Measurements from ENCODE around the gene RANBP10. TPM values are rescaled to one million over a fixed set of nuclear protein-coding genes. Genes with fewer than 3 reads are reported as not detected.

RANBP10 gene
- total RNA-seq, 1 experiment from 2014 or later: 15.6 TPM

DNA sequence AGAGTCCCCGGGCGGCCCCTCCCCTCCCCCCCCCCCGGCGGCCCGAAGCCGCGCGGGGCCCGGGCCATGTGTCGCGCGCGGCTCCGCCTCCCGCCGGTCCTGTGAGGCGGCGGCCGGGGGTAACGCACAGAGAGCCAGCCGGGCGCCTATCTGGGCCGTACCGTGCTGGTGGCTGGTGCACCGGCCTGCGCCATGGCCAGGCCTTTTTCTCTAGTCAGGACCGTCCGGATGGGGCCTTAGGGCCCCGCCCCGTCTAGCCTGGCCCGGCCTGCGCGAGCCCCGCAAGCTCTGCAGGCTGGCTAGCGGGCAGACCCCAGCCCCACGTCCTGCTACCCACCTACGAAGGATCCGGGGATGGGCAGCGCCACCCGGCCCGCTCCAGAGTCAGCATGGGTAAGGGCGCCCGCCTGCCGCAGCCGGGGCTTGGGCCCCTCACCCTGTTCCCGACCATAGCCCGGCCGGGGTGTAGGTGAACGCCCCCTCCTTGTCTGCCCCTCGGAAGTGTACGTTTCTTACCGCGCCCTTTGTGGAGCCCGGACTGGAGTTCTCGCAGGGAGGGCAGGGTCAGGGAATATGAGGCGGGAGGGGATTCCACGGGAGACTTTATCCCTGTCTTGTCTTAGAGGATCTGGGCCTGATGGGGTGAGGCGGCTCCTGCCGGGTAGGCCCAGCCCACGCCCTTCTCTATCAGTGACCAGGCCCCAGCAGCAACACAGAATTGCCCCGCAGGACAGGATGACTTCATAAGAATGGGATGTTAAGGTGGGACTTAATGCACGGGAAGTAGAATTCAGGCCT is 40.9 kb upstream of the RANBP10 start, which contains the start of gene CENPT:
Gene CENPT (minus strand): TSS at position 630 of the 798 bp plus-strand sequence. CDS start 13,834 bp downstream, outside the sequence.
- no peak within 1 kb of the TSS for H2BK15ac ChIP-seq (ENCODE audit: low read depth, low read length)
- H3K14ac ChIP-seq (ENCODE audit: insufficient read depth, low read length): peak within 1 kb of the TSS; percentile 33
- Mint-ChIP-seq H3K27me3 (ENCODE audit: low read depth) (no peaks in the 10 kb centered on the region), H3K4me1 (peaks cover 40 to 44% of the 10 kb centered on the region in 2 experiments), H3K36me3 (ENCODE audit: insufficient read depth in 1 of 3, low read depth in 3 of 3) (peaks cover 11 to 25% (median 16%) of the 10 kb centered on the region in 3 experiments), H3K4me3 (peak within 1 kb of the TSS; percentile 94 to 98), H3K9me3 (peaks cover 0 to 2% of the 10 kb centered on the region in 2 experiments; a peak in 1 of 5 replicates), H3K27ac (peak within 1 kb of the TSS; percentile 83 to 95 (median 93); a peak in 6 of 7 replicates)
- no peak within 1 kb of the TSS for H4K5ac ChIP-seq (ENCODE audit: insufficient read length, low read depth, low read length)
- H4K8ac ChIP-seq (replicated peaks; ENCODE audit: insufficient read length, low read depth, low read length): no peak within 1 kb of the TSS
- H3K9ac ChIP-seq (ENCODE audit: extremely low read depth, insufficient read length, low read length): peak within 1 kb of the TSS; percentile 77
- H3K79me2 ChIP-seq (ENCODE audit: insufficient read depth, low read length): peaks cover 21% of the 10 kb centered on the region; the same call in 1 of the 2 replicates
- H2BK20ac ChIP-seq (ENCODE audit: low read depth, low read length, poor library complexity, severe bottlenecking): no peak within 1 kb of the TSS
- peaks cover 14% of the 10 kb centered on the region for H3K23me2 ChIP-seq (ENCODE audit: insufficient read length, low read depth, low read length, poor library complexity, severe bottlenecking)
- no peak within 1 kb of the TSS for H2BK5ac ChIP-seq (ENCODE audit: insufficient read length, low read length)
- H4K20me1 ChIP-seq (ENCODE audit: control insufficient read depth, insufficient read depth, insufficient read length): no peaks in the 10 kb centered on the region
- H3K4ac ChIP-seq (ENCODE audit: low read depth, low read length): no peak within 1 kb of the TSS
- H2AK5ac ChIP-seq (ENCODE audit: insufficient read length, low read length): no peak within 1 kb of the TSS
- H4K91ac ChIP-seq (ENCODE audit: insufficient read length, low read depth, low read length): no peak within 1 kb of the TSS
- H3K27me3 ChIP-seq (ENCODE audit: insufficient read depth, low read length): no peaks in the 10 kb centered on the region
- TF ChIP-seq, protein P1, sequence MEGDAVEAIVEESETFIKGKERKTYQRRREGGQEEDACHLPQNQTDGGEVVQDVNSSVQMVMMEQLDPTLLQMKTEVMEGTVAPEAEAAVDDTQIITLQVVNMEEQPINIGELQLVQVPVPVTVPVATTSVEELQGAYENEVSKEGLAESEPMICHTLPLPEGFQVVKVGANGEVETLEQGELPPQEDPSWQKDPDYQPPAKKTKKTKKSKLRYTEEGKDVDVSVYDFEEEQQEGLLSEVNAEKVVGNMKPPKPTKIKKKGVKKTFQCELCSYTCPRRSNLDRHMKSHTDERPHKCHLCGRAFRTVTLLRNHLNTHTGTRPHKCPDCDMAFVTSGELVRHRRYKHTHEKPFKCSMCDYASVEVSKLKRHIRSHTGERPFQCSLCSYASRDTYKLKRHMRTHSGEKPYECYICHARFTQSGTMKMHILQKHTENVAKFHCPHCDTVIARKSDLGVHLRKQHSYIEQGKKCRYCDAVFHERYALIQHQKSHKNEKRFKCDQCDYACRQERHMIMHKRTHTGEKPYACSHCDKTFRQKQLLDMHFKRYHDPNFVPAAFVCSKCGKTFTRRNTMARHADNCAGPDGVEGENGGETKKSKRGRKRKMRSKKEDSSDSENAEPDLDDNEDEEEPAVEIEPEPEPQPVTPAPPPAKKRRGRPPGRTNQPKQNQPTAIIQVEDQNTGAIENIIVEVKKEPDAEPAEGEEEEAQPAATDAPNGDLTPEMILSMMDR (conservative IDR thresholded peaks at IDR 0.05): no peak
- WGBS (ENCODE audit: extremely low coverage, insufficient read length, low lambda C conversion rate): no CpG with 5 or more reads among the region's 62 CpGs
- peaks cover 10% of the 10 kb centered on the region; the same call in 1 of the 2 replicates for H3K4me1 ChIP-seq (ENCODE audit: insufficient read depth, low read length)
- H3K4me2 ChIP-seq (ENCODE audit: insufficient read depth, insufficient read length, low read length): peak within 1 kb of the TSS; percentile 82
- no peaks in the 10 kb centered on the region for H3K9me3 ChIP-seq (ENCODE audit: control insufficient read depth, low read depth, low read length)
- H2BK12ac ChIP-seq (ENCODE audit: insufficient read length, low read depth, low read length): no peak within 1 kb of the TSS
- peak within 1 kb of the TSS; percentile 61 for H3K27ac ChIP-seq (ENCODE audit: insufficient read length, low read depth, low read length)
- H3T11ph ChIP-seq (ENCODE audit: low read length): no peak within 1 kb of the TSS
- H3K56ac ChIP-seq (ENCODE audit: insufficient read length, low read depth, low read length): no peak within 1 kb of the TSS
- DNase-seq: no peak
- H2BK120ac ChIP-seq (ENCODE audit: low read depth, low read length, poor library complexity, severe bottlenecking): no peak within 1 kb of the TSS
- H3K18ac ChIP-seq (ENCODE audit: insufficient read length, low read depth, low read length): no peak within 1 kb of the TSS
- H2AFZ ChIP-seq (ENCODE audit: low read length): no peak within 1 kb of the TSS
- no peaks in the 10 kb centered on the region for H3K79me1 ChIP-seq (ENCODE audit: insufficient read depth, low read depth, low read length, poor library complexity, severe bottlenecking)
- no peak within 1 kb of the TSS for H3K23ac ChIP-seq (ENCODE audit: insufficient read length, low read depth, low read length)
